SU-DHL-6 (cell line): Measurements from ENCODE around the gene LRRN3.

Experiments used
- EZH2phosphoT487 ChIP-seq: fragments of 200-600 bp; sonication (generic), shearing (Covaris generic); conservative IDR thresholded peaks from 2 replicates; pipeline ENCODE4 v1.6.1; 2018; ENCODE audit warnings: mild to moderate bottlenecking, antibody characterized with exemption, low read length, moderate library complexity, mixed read lengths
- TF ChIP-seq, protein P1 (sequence below): fragments of 200-600 bp; sonication (generic); IDR thresholded peaks from one replicate; pipeline ENCODE4 v1.5.1; 2017; ENCODE audit warnings: antibody characterized with exemption, mild to moderate bottlenecking, low read length, moderate library complexity; ENCODE audit not compliant: insufficient read depth, poor library complexity, severe bottlenecking

DNA sequence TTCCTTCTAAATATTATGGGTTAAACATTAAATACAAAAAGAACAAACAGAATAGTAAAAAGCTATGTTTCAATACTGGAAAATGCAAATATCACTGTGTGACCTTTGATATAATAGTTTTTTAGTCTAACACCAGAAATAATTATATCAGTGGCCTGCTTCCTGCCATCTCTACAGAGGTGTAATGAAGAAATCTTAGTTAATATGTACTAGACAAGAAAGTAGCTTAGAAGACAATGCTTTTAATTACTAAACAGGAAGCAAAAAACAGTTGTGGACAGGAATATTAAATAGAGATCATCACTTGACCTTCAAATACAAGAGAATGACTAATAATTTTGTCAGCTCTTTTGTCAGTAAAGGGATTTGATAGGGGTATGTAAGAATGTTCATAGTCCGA, 47.4 kb upstream of the LRRN3 start:
- TF ChIP-seq, protein P1, sequence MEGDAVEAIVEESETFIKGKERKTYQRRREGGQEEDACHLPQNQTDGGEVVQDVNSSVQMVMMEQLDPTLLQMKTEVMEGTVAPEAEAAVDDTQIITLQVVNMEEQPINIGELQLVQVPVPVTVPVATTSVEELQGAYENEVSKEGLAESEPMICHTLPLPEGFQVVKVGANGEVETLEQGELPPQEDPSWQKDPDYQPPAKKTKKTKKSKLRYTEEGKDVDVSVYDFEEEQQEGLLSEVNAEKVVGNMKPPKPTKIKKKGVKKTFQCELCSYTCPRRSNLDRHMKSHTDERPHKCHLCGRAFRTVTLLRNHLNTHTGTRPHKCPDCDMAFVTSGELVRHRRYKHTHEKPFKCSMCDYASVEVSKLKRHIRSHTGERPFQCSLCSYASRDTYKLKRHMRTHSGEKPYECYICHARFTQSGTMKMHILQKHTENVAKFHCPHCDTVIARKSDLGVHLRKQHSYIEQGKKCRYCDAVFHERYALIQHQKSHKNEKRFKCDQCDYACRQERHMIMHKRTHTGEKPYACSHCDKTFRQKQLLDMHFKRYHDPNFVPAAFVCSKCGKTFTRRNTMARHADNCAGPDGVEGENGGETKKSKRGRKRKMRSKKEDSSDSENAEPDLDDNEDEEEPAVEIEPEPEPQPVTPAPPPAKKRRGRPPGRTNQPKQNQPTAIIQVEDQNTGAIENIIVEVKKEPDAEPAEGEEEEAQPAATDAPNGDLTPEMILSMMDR: no peak
- no peak for TF ChIP-seq EZH2phosphoT487
